ENCODE results near the gene TAF4B.
"Not testable (repeated sequence)": the region's sequence is repeated elsewhere in the genome, so short reads cannot be mapped to it uniquely, and the experiment has no call there.

TAF4B gene

GRCh38 chr18:26317398-26317797 lies 91.2 kb downstream of the TAF4B start:
- DNase-seq, result no peak

DNA sequence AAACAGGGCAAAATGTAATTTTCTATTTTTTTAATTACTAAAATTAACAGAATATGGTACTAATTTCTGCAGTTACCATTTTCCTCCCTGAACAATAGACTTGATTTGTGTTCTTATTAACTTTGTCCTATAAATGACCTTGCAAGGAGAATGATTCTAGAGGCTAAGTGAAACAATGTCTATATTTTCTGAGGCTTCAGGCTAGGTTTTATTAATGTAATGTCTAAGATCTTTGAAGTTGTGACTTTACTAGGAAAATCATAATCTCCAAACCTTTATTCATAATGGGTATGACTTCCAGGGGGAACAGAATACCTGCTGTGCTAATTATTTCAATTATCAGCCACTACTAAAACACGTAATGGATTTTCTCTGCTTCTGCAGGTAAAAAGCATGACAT lies 94.4 kb downstream of the TAF4B start:
- DNase-seq, result no peak

GRCh38 chr18:26322890-26323653 lies 96.8 kb downstream of the TAF4B start:
- DNase-seq, result no peak

GRCh38 chr18:26325771-26326170 lies 99.5 kb downstream of the TAF4B start:
- DNase-seq, result no peak

- DNase-seq, result no peak
These were observed 100.8 kb downstream of the TAF4B start for GRCh38 chr18:26327062-26327461.

- DNase-seq, result no peak
These were observed 106.7 kb downstream of the TAF4B start for GRCh38 chr18:26332991-26333390.

DNA sequence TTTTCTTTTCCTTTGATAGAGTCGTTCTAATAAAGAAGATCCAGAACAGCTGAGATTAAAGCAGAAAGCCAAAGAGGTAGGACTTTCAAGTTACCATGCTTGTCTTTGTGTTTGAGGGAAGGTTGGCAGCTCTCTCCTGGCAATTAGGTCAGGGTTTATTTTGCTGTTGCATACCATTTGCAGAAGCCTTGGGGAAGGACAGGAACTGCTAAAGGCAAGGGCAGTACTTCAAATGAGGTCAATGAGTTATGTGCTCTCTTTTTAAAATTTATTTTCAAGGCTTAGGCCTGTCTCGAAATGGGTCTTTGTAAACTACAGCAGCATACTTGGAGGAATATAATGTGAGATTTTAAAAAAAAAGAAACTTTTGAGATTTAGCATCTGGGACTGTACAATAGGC lies 108.9 kb downstream of the TAF4B start:
- DNase-seq, result no peak

GRCh38 chr18:26335571-26336487 lies 109.6 kb downstream of the TAF4B start:
- no peak for DNase-seq

- no peak for DNase-seq
These were observed 110.3 kb downstream of the TAF4B start for GRCh38 chr18:26336572-26336971.

DNA sequence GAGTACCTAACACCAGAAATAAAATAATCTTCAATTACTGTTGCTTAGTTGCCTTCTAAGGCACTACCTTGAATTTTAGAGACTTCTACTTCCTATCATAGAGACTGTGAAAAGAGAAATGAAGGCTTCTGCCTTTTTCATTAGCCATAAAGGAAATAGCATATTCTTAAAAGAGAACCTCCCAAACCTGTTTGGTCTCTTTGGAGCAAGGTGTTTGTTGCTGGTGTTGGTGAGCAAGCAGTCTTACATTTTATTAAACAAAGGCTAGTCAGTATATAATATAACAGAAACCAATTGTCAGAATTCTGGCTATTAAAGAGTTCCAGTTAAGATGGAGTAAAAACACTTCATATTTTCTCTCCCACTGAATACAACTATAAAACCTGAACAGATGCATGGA lies 116.4 kb downstream of the TAF4B start:
- DNase-seq, result no peak

DNA sequence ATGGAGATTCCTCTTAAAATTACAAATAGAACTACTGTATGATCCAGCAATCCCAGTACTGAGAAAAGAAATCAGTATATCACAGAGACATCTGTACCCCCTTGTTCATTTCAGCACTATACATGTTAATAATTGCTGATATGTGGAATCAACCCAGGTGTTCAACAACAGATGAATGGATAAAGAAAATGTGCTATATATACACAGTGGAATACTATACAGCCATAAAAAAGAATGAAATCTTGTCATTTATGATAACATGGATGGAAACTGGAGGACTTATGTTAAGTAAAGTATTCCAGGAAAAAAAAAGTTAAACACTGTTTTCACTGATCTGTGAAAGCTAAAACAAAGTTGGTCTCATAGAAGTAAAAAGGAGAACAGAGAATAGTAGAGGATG lies 124.7 kb downstream of the TAF4B start:
- no peak for DNase-seq

- DNase-seq, result no peak
These were observed 130.0 kb downstream of the TAF4B start for GRCh38 chr18:26356045-26356785.

- no peak for DNase-seq
These were observed 131.7 kb downstream of the TAF4B start for GRCh38 chr18:26357960-26358359.

DNA sequence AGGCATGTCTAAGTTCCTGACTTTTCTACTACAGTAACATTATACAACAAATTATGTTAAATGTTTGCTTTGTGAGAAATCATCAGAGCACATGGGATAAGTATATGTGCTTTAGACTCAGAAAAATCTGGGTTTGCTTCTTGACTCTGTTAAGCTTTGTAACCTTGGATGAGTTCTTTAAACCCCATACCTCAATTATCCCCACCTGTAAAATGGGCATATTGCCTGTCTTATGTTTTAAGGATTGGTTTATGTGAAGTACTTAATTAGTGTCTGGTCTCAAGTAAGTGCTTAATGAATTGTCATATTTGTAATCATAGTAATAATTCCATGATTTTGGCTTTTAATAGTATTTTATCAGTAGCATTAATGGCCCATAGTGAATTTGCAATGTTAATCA lies 135.8 kb downstream of the TAF4B start:
- no peak for DNase-seq

- DNase-seq, result no peak
These were observed 141.2 kb downstream of the TAF4B start for GRCh38 chr18:26367425-26367824.

DNA sequence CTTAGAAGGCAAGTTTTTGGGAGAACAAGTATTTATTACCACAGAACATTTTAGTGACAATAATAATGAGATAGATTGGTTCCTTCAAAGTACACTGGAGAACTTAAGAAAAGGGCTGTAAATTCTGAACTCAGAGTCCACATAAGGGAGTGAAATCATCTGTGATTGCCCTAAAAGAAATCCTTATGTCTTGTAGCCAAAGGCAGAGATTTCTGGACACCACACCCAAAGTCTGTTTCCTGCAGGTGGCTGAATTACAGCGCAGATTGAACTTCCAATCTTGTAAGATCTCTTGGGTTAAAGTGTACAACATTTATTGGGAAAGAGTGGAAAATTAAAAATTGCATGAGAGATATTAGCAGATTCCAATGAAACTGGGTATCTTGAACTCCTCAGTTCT lies 143.8 kb downstream of the TAF4B start:
- no peak for DNase-seq

GRCh38 chr18:26376105-26376504 lies 149.9 kb downstream of the TAF4B start:
- no peak for DNase-seq

DNA sequence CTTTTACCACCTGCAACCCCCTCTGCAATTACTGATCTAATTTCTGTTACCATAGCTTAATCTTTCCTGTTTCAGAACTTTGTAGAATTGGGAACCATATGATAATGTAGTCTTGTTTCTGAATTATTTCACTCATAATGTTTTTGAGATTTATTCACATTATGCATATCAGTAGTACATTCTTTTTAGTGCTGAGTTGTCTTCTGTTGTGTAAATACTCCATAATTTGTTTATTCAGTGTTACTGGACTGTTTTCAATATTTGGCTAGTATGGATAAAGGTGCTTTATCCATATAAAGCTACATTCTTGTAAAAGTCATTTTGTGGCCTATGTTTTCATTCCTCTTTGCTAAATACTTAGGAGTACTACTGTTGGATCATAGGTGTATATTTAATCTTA lies 152.5 kb downstream of the TAF4B start:
- no peak for DNase-seq

DNA sequence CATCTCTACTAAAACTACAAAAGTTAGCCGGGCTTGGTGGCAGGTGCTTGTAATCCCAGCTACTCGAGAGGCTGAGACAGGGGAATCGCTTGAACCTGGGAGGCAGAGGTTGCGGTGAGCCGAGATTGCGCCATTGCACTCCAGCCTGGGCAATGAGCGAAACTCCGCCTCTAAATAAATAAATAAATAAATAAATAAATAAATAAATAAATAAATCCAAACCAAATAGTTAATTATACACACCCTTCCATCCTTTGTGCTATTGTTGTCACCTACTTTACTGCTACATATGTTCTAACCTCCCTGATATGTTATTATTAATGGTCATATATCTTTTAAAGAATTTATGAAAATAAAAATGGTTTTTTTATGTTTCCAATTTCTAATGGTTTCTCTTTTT lies 155.3 kb downstream of the TAF4B start:
- DNase-seq, result not testable (repeated sequence)

DNA sequence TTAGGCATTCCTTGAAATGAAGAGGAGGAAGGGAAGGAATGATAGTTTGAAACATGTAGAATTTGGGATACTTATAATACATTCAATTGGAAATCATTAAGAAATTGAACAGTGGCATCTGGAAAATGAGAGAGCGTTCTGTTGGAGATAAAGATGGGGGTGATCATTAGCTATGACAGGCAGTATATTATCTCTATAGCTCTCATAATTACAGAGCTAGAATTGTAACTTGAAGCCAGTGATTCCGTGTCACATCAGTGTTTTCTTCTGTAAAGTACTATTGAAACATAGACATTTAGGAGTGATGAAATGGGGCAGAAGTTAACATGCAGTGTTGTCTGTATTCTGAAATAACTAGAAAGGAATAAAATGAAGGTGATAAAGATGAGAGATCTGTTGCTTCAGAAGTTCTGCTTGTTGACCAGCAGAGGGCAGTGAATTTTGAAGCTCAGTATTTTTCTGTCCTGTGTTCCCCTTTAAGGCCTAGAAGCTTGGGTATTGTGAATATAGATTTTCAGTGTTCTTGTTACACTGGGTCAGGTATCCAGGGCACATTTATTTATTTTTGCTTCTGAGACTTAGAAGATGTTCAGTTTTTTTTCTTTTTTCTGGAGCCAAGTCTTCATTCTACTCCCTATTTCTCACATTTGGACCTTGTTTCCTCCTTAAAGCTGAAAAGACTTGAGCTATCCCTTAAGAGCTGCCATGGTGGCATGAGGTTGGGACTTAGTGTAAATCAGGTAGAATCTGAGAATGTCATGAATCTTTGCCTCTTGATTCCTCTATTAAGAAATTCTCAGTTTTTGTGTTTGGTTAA lies 157.4 kb downstream of the TAF4B start:
- DNase-seq, result peak in 1 of 2 donors; percentile 8

GRCh38 chr18:26386002-26386401 lies 159.8 kb downstream of the TAF4B start:
- DNase-seq, result no peak

GRCh38 chr18:26386441-26386840 lies 160.2 kb downstream of the TAF4B start:
- DNase-seq, result no peak

Measured in bone marrow (tissue), 2 donors.